SK-N-SH treated with all-trans-retinoic acid at 6 μM for 48 hours (cell line): ENCODE measurements around the gene RTRAF.

Experiments used
- ATAC-seq: fragments of 200-7000 bp; cut with Tn5 transposase; 3 replicates; pipeline ENCODE4 v1.9.1; 2020; ENCODE audit warnings: mild to moderate bottlenecking, moderate library complexity
- BACH2 ChIP-seq: fragments of 250-450 bp; sonication (Bioruptor Pico); IDR thresholded peaks from 2 replicates; pipeline ENCODE4 v1.9.0; 2021; ENCODE audit warnings: mild to moderate bottlenecking, borderline replicate concordance
- CSDC2 ChIP-seq: fragments of 250-450 bp; sonication (Bioruptor Pico); IDR thresholded peaks from 2 replicates; pipeline ENCODE4 v1.5.0; 2020; ENCODE audit warnings: mild to moderate bottlenecking, moderate library complexity
- ESRRG ChIP-seq: fragments of 250-450 bp; sonication (Bioruptor Pico); IDR thresholded peaks from 2 replicates; pipeline ENCODE4 v1.6.1; 2021; ENCODE audit warnings: mild to moderate bottlenecking
- ISL1 ChIP-seq: fragments of 250-450 bp; sonication (Bioruptor Pico); IDR thresholded peaks from 2 replicates; pipeline ENCODE4 v2.1.2; 2022; ENCODE audit warnings: mild to moderate bottlenecking, moderate library complexity
- OSR1 ChIP-seq: fragments of 250-450 bp; sonication (Bioruptor Pico); IDR thresholded peaks from 2 replicates; pipeline ENCODE4 v1.8.0; 2022; ENCODE audit warnings: moderate library complexity, mild to moderate bottlenecking, inconsistent platforms
- PPARA ChIP-seq: fragments of 250-450 bp; sonication (Bioruptor Pico); IDR thresholded peaks from 2 replicates; pipeline ENCODE4 v1.5.0; 2020; ENCODE audit warnings: mild to moderate bottlenecking, borderline replicate concordance
- RARB ChIP-seq: fragments of 250-450 bp; sonication (Bioruptor Pico); IDR thresholded peaks from 2 replicates; pipeline ENCODE4 v1.8.0; 2021; ENCODE audit warnings: mild to moderate bottlenecking, moderate library complexity
- SNAI2 ChIP-seq: fragments of 250-450 bp; sonication (Bioruptor Pico); IDR thresholded peaks from 2 replicates; pipeline ENCODE4 v1.5.0; 2020; ENCODE audit warnings: mild to moderate bottlenecking, moderate library complexity
- TCF4 ChIP-seq: fragments of 250-450 bp; sonication (Bioruptor Pico); IDR thresholded peaks from 2 replicates; pipeline ENCODE4 v1.8.0; 2021; ENCODE audit warnings: mild to moderate bottlenecking, moderate library complexity, borderline replicate concordance
- ZC3H10 ChIP-seq: fragments of 250-450 bp; sonication (Bioruptor Pico); IDR thresholded peaks from 2 replicates; pipeline ENCODE4 v1.5.1; 2021; ENCODE audit warnings: mild to moderate bottlenecking, moderate library complexity
- ZFP30 ChIP-seq: fragments of 450-650 bp; formaldehyde crosslinking; IDR thresholded peaks from 2 replicates; pipeline ENCODE4 v1.5.0; 2022; ENCODE audit warnings: mild to moderate bottlenecking, moderate library complexity
- ZNF565 ChIP-seq: fragments of 450-650 bp; formaldehyde crosslinking; conservative IDR thresholded peaks from 2 replicates; pipeline ENCODE4 v1.5.0; 2020; ENCODE audit warnings: low read depth, mild to moderate bottlenecking, moderate library complexity
- ZNF70 ChIP-seq: fragments of 450-650 bp; formaldehyde crosslinking; IDR thresholded peaks from 2 replicates; pipeline ENCODE4 v1.5.0; 2020; ENCODE audit warnings: mild to moderate bottlenecking, moderate library complexity
- ZNF8 ChIP-seq: fragments of 450-650 bp; formaldehyde crosslinking; IDR thresholded peaks from 2 replicates; pipeline ENCODE4 v1.5.0; 2020; ENCODE audit warnings: mild to moderate bottlenecking, moderate library complexity
- TF ChIP-seq, protein P1 (sequence below): fragments of 250-450 bp; sonication (Bioruptor Pico); IDR thresholded peaks from 2 replicates; pipeline ENCODE4 v1.5.1; 2021; ENCODE audit warnings: mild to moderate bottlenecking, moderate library complexity
- TF ChIP-seq, protein P2 (sequence below): fragments of 250-450 bp; sonication (Bioruptor Pico); IDR thresholded peaks from 2 replicates; pipeline ENCODE4 v1.8.0; 2021; ENCODE audit warnings: low read depth, mild to moderate bottlenecking, moderate library complexity, borderline replicate concordance
- TF ChIP-seq, protein P3 (sequence below): fragments of 250-450 bp; sonication (Bioruptor Pico); IDR thresholded peaks from 2 replicates; pipeline ENCODE4 v1.5.1; 2020; ENCODE audit warnings: low read depth, mild to moderate bottlenecking, moderate library complexity
- TF ChIP-seq, protein P4 (sequence below): fragments of 250-450 bp; sonication (Bioruptor Pico); IDR thresholded peaks from 2 replicates; pipeline ENCODE4 v1.8.0; 2020; ENCODE audit warnings: mild to moderate bottlenecking, moderate library complexity, borderline replicate concordance
- TF ChIP-seq, protein P5 (sequence below): fragments of 250-450 bp; sonication (Bioruptor Pico); IDR thresholded peaks from 2 replicates; pipeline ENCODE4 v1.5.0; 2020; ENCODE audit warnings: mild to moderate bottlenecking, moderate library complexity

RTRAF gene

DNA sequence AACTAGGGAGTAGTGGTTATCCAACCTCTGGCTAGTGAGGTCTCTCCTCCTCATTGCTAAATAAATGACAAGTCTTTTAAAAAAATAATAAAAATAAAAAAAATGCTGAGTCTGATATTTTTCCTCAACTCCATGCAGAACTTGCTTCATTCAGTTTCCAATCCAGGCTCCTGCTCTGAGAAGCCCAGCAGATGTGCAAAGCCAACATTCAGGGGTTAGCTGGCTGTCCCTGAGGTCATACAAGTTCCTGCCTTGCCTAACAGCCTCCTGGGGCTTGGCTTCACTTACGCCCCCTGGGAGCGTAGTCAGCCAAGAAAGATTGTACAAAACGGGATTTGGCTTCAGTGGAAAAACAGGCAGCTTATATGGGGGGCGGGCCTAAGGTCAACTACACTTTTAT lies 23.3 kb downstream of the RTRAF start:
- ATAC-seq: no peak
- TF ChIP-seq ZNF70 (no peak), ZNF8 (CRISPR knock-in tag) (no peak), RARB (CRISPR knock-in tag) (no peak), PPARA (no peak), ZC3H10 (CRISPR knock-in tag) (no peak), TCF4 (CRISPR knock-in tag) (no peak), OSR1 (CRISPR knock-in tag) (no peak), ISL1 (CRISPR knock-in tag) (no peak)
- TF ChIP-seq, protein P1, sequence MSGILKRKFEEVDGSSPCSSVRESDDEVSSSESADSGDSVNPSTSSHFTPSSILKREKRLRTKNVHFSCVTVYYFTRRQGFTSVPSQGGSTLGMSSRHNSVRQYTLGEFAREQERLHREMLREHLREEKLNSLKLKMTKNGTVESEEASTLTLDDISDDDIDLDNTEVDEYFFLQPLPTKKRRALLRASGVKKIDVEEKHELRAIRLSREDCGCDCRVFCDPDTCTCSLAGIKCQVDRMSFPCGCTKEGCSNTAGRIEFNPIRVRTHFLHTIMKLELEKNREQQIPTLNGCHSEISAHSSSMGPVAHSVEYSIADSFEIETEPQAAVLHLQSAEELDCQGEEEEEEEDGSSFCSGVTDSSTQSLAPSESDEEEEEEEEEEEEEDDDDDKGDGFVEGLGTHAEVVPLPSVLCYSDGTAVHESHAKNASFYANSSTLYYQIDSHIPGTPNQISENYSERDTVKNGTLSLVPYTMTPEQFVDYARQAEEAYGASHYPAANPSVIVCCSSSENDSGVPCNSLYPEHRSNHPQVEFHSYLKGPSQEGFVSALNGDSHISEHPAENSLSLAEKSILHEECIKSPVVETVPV: no peak
- TF ChIP-seq, protein P2, sequence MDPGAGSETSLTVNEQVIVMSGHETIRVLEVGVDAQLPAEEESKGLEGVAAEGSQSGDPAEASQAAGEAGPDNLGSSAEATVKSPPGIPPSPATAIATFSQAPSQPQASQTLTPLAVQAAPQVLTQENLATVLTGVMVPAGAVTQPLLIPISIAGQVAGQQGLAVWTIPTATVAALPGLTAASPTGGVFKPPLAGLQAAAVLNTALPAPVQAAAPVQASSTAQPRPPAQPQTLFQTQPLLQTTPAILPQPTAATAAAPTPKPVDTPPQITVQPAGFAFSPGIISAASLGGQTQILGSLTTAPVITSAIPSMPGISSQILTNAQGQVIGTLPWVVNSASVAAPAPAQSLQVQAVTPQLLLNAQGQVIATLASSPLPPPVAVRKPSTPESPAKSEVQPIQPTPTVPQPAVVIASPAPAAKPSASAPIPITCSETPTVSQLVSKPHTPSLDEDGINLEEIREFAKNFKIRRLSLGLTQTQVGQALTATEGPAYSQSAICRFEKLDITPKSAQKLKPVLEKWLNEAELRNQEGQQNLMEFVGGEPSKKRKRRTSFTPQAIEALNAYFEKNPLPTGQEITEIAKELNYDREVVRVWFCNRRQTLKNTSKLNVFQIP (CRISPR knock-in tag): no peak

DNA sequence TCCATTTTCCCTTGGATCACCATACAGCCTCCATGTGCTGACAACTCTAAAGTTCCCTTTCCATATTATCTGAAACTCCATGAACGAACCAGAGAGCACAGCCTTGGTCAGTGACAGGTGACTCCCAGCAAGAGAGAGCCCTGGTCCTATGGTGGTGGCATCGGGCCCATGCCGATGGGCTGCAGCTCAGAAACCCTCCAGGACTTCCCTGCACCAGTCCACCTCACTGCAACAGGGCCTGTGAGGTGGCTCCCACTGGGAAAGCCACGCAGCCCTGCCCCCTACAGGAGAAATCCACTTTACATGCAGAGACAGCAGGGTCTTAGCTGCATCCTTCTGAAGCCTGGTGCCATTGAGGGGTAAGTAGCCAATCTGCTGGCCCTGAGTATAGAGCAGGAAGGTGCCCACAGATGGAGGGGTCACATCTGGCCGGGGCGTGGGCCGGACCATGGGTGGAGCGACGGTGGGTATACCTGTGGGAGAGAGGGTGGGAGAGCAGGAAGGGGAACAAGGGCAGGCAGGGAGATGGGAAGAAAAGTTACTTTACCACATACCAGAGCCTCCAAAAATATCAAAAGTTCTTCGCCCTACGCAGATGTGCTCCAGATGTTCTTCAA lies 24.7 kb downstream of the RTRAF start:
- peak; percentile 48 for ATAC-seq
- TF ChIP-seq, protein P3, sequence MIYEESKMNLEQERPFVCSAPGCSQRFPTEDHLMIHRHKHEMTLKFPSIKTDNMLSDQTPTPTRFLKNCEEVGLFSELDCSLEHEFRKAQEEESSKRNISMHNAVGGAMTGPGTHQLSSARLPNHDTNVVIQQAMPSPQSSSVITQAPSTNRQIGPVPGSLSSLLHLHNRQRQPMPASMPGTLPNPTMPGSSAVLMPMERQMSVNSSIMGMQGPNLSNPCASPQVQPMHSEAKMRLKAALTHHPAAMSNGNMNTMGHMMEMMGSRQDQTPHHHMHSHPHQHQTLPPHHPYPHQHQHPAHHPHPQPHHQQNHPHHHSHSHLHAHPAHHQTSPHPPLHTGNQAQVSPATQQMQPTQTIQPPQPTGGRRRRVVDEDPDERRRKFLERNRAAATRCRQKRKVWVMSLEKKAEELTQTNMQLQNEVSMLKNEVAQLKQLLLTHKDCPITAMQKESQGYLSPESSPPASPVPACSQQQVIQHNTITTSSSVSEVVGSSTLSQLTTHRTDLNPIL (CRISPR knock-in tag): no peak
- TF ChIP-seq ZNF565 (CRISPR knock-in tag) (no peak), ISL1 (CRISPR knock-in tag) (no peak), ZC3H10 (CRISPR knock-in tag) (no peak)
- TF ChIP-seq, all 23 proteins: peak for 0

DNA sequence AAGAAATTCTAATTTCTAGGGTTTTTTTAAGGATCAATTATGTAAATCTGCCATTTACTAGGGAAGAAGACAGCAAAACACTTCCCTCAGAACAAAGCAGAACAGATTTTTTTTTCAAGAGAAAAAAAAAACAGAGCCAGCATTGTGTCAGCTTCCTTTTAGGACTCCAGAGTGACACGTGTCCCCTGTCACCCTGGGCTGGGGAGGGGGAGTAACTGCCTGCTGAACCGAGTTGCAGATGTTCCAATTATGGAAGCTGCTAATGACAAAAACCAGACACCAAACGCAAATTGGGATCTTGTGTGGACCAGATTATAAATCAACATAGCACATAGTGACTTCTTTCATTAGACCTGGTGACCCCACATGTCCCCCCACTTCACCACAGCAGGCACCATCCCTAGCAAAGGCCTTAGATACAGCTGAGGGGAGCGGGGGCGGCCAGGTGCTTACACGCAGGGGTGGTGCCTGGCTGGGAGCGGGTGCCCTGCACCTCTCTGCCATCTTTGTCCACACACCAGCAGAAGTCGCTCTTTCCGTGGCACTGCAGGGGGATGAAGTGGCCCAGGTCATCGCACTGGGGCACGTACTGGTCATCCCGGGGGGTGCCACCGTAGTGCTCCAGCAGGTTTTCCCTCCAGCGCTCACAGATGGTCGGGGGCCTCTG lies 25.4 kb downstream of the RTRAF start:
- TF ChIP-seq, protein P4, sequence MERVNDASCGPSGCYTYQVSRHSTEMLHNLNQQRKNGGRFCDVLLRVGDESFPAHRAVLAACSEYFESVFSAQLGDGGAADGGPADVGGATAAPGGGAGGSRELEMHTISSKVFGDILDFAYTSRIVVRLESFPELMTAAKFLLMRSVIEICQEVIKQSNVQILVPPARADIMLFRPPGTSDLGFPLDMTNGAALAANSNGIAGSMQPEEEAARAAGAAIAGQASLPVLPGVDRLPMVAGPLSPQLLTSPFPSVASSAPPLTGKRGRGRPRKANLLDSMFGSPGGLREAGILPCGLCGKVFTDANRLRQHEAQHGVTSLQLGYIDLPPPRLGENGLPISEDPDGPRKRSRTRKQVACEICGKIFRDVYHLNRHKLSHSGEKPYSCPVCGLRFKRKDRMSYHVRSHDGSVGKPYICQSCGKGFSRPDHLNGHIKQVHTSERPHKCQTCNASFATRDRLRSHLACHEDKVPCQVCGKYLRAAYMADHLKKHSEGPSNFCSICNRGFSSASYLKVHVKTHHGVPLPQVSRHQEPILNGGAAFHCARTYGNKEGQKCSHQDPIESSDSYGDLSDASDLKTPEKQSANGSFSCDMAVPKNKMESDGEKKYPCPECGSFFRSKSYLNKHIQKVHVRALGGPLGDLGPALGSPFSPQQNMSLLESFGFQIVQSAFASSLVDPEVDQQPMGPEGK: no peak
- TF ChIP-seq TCF4 (CRISPR knock-in tag) (no peak), SNAI2 (CRISPR knock-in tag) (no peak), ZNF565 (CRISPR knock-in tag) (no peak), ZNF70 (no peak)
- TF ChIP-seq, protein P3 (CRISPR knock-in tag): no peak
- ATAC-seq: no peak

DNA sequence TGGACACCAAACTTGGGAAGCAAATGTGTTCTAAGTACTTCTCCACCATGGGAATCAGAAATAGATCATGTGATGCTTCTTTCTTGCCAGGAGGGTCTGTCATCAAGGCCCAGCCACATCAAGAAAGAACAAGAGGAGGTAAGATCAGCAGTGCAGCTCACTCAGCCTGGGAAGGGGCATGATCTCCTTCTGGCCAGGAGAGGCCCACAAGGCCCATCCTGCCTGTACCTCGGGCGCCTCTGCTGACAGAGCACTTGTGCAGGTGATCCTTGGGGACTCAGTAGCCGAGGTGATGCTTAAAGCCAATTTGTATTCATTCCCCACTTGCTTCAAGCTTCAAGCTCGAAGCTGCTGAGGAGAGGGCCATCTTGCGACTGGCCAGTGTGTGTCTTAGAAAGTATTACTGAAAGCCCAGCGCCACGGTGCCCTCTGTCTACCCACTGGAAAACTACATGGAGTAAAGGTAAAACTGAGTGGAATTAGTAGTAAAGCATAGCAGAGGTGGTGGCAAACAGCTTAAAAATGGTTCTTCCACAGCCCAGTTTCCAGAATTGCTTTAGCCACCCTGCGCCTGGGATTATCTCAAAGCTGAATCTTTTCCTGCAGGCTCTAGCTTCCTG lies 26.2 kb downstream of the RTRAF start:
- peak; percentile 78 for ATAC-seq
- no peak for TF ChIP-seq SNAI2 (CRISPR knock-in tag)
- TF ChIP-seq BACH2 (CRISPR knock-in tag): no peak
- TF ChIP-seq, protein P5, sequence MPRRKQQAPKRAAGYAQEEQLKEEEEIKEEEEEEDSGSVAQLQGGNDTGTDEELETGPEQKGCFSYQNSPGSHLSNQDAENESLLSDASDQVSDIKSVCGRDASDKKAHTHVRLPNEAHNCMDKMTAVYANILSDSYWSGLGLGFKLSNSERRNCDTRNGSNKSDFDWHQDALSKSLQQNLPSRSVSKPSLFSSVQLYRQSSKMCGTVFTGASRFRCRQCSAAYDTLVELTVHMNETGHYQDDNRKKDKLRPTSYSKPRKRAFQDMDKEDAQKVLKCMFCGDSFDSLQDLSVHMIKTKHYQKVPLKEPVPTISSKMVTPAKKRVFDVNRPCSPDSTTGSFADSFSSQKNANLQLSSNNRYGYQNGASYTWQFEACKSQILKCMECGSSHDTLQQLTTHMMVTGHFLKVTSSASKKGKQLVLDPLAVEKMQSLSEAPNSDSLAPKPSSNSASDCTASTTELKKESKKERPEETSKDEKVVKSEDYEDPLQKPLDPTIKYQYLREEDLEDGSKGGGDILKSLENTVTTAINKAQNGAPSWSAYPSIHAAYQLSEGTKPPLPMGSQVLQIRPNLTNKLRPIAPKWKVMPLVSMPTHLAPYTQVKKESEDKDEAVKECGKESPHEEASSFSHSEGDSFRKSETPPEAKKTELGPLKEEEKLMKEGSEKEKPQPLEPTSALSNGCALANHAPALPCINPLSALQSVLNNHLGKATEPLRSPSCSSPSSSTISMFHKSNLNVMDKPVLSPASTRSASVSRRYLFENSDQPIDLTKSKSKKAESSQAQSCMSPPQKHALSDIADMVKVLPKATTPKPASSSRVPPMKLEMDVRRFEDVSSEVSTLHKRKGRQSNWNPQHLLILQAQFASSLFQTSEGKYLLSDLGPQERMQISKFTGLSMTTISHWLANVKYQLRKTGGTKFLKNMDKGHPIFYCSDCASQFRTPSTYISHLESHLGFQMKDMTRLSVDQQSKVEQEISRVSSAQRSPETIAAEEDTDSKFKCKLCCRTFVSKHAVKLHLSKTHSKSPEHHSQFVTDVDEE (CRISPR knock-in tag): no peak
- no peak for TF ChIP-seq ZC3H10 (CRISPR knock-in tag)
- no peak for TF ChIP-seq ESRRG (CRISPR knock-in tag)
- TF ChIP-seq, protein P3 (CRISPR knock-in tag): no peak
- no peak for TF ChIP-seq ZFP30 (CRISPR knock-in tag)
- TF ChIP-seq, protein P4: no peak
- no peak for TF ChIP-seq TCF4 (CRISPR knock-in tag)
- no peak for TF ChIP-seq ISL1 (CRISPR knock-in tag)
- no peak for TF ChIP-seq CSDC2 (CRISPR knock-in tag)
- no peak for TF ChIP-seq RARB (CRISPR knock-in tag)
- TF ChIP-seq OSR1 (CRISPR knock-in tag): no peak
- TF ChIP-seq PPARA: no peak
